Neural cell (in vitro differentiated cells): Measurements from ENCODE around the gene KIAA1614. TPM values are rescaled to one million over a fixed set of nuclear protein-coding genes. Genes with fewer than 3 reads are reported as not detected.

Source experiments
- H2AFZ ChIP-seq: fragments of 200-600, 300-800 bp; sonication (generic), shearing (Covaris generic); 2 replicates; pipeline ENCODE4 v1.6.0; 2014; ENCODE audit warnings: low read depth, mild to moderate bottlenecking, antibody characterized with exemption, low read length, moderate library complexity
- H3F3A ChIP-seq: fragments of 200-600 bp; shearing (Covaris generic); 2 replicates; pipeline ENCODE4 v1.6.1; 2016; ENCODE audit warnings: mild to moderate bottlenecking, moderate library complexity, mixed read lengths, antibody characterized with exemption, low read length; ENCODE audit not compliant: insufficient read depth, poor library complexity, severe bottlenecking
- H3K27ac ChIP-seq: fragments of 200-600, 300-800 bp; sonication (generic), shearing (Covaris generic); 2 replicates; pipeline ENCODE4 v1.5.1; 2014; ENCODE audit warnings: mild to moderate bottlenecking, low read length, moderate library complexity
- H3K27me3 ChIP-seq: fragments of 300-800, 200-600 bp; sonication (generic), shearing (Covaris generic); 2 replicates; pipeline ENCODE4 v1.6.0; 2014; ENCODE audit warnings: mild to moderate bottlenecking, low read depth, low read length, moderate library complexity; ENCODE audit not compliant: insufficient read depth
- H3K36me3 ChIP-seq: fragments of 300-800, 200-600 bp; sonication (generic), shearing (Covaris generic); 2 replicates; pipeline ENCODE4 v1.5.1; 2014; ENCODE audit warnings: mild to moderate bottlenecking, antibody characterized with exemption, low read length, moderate library complexity; ENCODE audit not compliant: insufficient read depth
- H3K4me2 ChIP-seq: fragments of 300-800, 200-600 bp; sonication (generic), shearing (Covaris generic); 2 replicates; pipeline ENCODE4 v1.6.0; 2014; ENCODE audit warnings: mild to moderate bottlenecking, low read length
- H3K4me3 ChIP-seq: fragments of 300-800, 200-600 bp; sonication (generic), shearing (Covaris generic); 2 replicates; pipeline ENCODE4 v1.5.1; 2014; ENCODE audit warnings: mild to moderate bottlenecking, low read length, moderate library complexity
- H3K79me2 ChIP-seq: fragments of 200-600 bp; shearing (Covaris generic); replicated peaks from 2 replicates; pipeline ENCODE4 v1.6.0; 2014; ENCODE audit warnings: mild to moderate bottlenecking, low read length, moderate library complexity; ENCODE audit not compliant: insufficient read depth
- H3K9ac ChIP-seq: fragments of 300-800, 200-600 bp; sonication (generic), shearing (Covaris generic); 2 replicates; pipeline ENCODE4 v1.6.1; 2016; ENCODE audit warnings: mild to moderate bottlenecking, low read length, mixed read lengths
- H3K9me2 ChIP-seq: fragments of 200-600 bp; shearing (Covaris generic); 2 replicates; pipeline ENCODE4 v1.6.1; 2016; ENCODE audit warnings: mild to moderate bottlenecking, low read length, mixed read lengths; ENCODE audit not compliant: insufficient read depth
- H3K9me3 ChIP-seq: fragments of 200-600, 300-800 bp; sonication (generic), shearing (Covaris generic); 2 replicates; pipeline ENCODE4 v1.6.1; 2016; ENCODE audit warnings: mild to moderate bottlenecking, mixed run types, low read length, moderate library complexity, mixed read lengths
- H4K20me1 ChIP-seq: fragments of 200-600 bp; shearing (Covaris generic); 2 replicates; pipeline ENCODE4 v1.6.1; 2016; ENCODE audit warnings: mild to moderate bottlenecking, mixed run types; ENCODE audit not compliant: insufficient read depth
- CTCF ChIP-seq: fragments of 450-650 bp; IDR thresholded peaks from 2 replicates; pipeline ENCODE4 v1.5.1; 2014; ENCODE audit warnings: antibody characterized with exemption, mild to moderate bottlenecking, moderate library complexity; ENCODE audit not compliant: poor library complexity, severe bottlenecking
- EP300 ChIP-seq: fragments of 450-650 bp; conservative IDR thresholded peaks from 2 replicates; pipeline ENCODE4 v1.6.1; 2014; ENCODE audit warnings: antibody characterized with exemption, mild to moderate bottlenecking, moderate library complexity; ENCODE audit not compliant: poor library complexity, severe bottlenecking
- EZH2 ChIP-seq: fragments of 200-600, 300-800 bp; shearing (Covaris generic), sonication (generic); IDR thresholded peaks from 2 replicates; pipeline ENCODE4 v1.6.1; 2014; ENCODE audit warnings: antibody characterized with exemption, low read length, borderline replicate concordance, mild to moderate bottlenecking; ENCODE audit not compliant: insufficient read depth, poor library complexity, severe bottlenecking
- MXI1 ChIP-seq: fragments of 450-650 bp; conservative IDR thresholded peaks from 2 replicates; pipeline ENCODE4 v1.6.1; 2014; ENCODE audit warnings: antibody characterized with exemption, mild to moderate bottlenecking; ENCODE audit not compliant: poor library complexity, severe bottlenecking
- POLR2AphosphoS5 ChIP-seq: IDR thresholded peaks from 2 replicates; pipeline ENCODE4 v1.6.1; 2012
- RAD21 ChIP-seq: fragments of 450-650 bp; conservative IDR thresholded peaks from 2 replicates; pipeline ENCODE4 v1.6.1; 2014; ENCODE audit warnings: antibody characterized with exemption, mild to moderate bottlenecking, moderate library complexity
- REST ChIP-seq: IDR thresholded peaks from 2 replicates; pipeline ENCODE4 v1.6.1; 2012; ENCODE audit warnings: borderline replicate concordance
- SMC3 ChIP-seq: fragments of 450-650 bp; conservative IDR thresholded peaks from 2 replicates; pipeline ENCODE4 v1.6.1; 2014; ENCODE audit warnings: antibody characterized with exemption, mild to moderate bottlenecking, moderate library complexity; ENCODE audit not compliant: poor library complexity
- TAF1 ChIP-seq: IDR thresholded peaks from 2 replicates; pipeline ENCODE4 v1.6.1; 2012; ENCODE audit warnings: low read depth
- polyA plus RNA-seq: library from polyadenylated mRNA; depleted of rRNA; stranded (reverse); fragments of >200 nt; gene quantifications from 2 replicates; pipeline ENCODE4 v1.2.3, GENCODE V29; 2014

The KIAA1614 gene
- polyA plus RNA-seq, 1 donor from 2014 or later: 0.50 TPM

DNA sequence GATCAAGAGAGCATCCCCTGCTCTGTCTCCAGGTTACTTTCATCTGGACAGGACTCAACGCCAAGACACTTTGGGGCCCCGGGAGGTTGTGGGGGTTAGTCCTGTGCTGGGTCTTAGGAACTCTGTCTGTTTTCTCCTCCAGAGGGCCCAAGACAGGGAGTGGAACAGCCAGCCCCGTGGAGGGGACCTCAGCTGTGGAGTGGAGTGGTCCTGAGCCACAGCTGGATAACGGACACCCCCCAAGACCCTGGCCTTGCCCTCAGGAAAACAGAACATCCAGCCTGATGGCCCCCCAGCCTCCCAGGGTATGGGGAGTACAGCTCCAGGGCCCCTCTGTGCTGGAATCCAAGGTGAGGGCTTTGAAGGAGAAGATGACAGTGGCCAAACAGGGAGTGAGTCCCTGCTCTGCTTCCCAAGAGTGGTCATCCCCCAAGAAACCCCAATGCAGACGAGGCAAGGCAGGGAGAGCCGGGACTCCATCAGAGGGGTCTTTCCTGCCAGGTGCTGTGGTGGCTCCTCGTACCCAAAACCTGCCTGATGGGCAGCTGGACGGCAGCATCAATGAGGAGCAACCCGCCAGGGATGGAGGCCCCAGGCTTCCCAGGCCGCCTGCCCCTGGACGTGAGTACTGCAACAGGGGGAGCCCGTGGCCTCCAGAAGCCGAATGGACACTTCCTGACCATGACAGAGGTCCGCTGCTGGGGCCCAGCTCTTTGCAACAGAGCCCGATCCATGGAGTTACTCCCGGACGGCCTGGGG is 3.5 kb downstream of the KIAA1614 start:
- H3K79me2 ChIP-seq: no peaks in the 10 kb centered on the region
- no peak overlapping the region for H3K4me2 ChIP-seq
- H3K9me3 ChIP-seq: no peaks in the 10 kb centered on the region
- no peak overlapping the region for H2AFZ ChIP-seq
- H3K4me3 ChIP-seq: no peak overlapping the region
- H3K27ac ChIP-seq: no peak overlapping the region
- no peaks in the 10 kb centered on the region for H4K20me1 ChIP-seq
- no peak overlapping the region for H3K9ac ChIP-seq
- H3K36me3 ChIP-seq: no peaks in the 10 kb centered on the region
- no peaks in the 10 kb centered on the region for H3F3A ChIP-seq
- no peaks in the 10 kb centered on the region for H3K9me2 ChIP-seq
- H3K27me3 ChIP-seq: peaks cover 32% of the 10 kb centered on the region
- TF ChIP-seq POLR2AphosphoS5 (no peak), TAF1 (no peak), MXI1 (no peak), REST (no peak), EP300 (no peak), RAD21 (no peak), SMC3 (no peak), CTCF (no peak), EZH2 (no peak)

- H3F3A ChIP-seq: no peaks in the 10 kb centered on the region
- H3K9me2 ChIP-seq: no peaks in the 10 kb centered on the region
- no peaks in the 10 kb centered on the region for H3K79me2 ChIP-seq
- no peak overlapping the region for H3K9ac ChIP-seq
- no peak overlapping the region for H3K4me2 ChIP-seq
- TF ChIP-seq MXI1: no peak
- no peak for TF ChIP-seq REST
- no peak for TF ChIP-seq POLR2AphosphoS5
- no peak for TF ChIP-seq SMC3
- TF ChIP-seq RAD21: no peak
- TF ChIP-seq EZH2: no peak
- TF ChIP-seq CTCF: no peak
- TF ChIP-seq TAF1: no peak
- no peak for TF ChIP-seq EP300
- H4K20me1 ChIP-seq: no peaks in the 10 kb centered on the region
- H2AFZ ChIP-seq: no peak overlapping the region
- no peaks in the 10 kb centered on the region for H3K36me3 ChIP-seq
- no peak overlapping the region for H3K27ac ChIP-seq
- H3K27me3 ChIP-seq: peaks cover 26% of the 10 kb centered on the region
- H3K9me3 ChIP-seq: no peaks in the 10 kb centered on the region
- no peak overlapping the region for H3K4me3 ChIP-seq
Observed at GRCh38 chr1:180916771-180917170, 4.1 kb downstream of the KIAA1614 start.
